GM21447 (cell line): ENCODE measurements around the gene PIK3R3.

Experiments used
- ATAC-seq: cut with Tn5 transposase; IDR thresholded peaks from one replicate; pipeline ENCODE4 v1.9.1; 2021; ENCODE audit not compliant: unreplicated experiment

PIK3R3 gene

DNA sequence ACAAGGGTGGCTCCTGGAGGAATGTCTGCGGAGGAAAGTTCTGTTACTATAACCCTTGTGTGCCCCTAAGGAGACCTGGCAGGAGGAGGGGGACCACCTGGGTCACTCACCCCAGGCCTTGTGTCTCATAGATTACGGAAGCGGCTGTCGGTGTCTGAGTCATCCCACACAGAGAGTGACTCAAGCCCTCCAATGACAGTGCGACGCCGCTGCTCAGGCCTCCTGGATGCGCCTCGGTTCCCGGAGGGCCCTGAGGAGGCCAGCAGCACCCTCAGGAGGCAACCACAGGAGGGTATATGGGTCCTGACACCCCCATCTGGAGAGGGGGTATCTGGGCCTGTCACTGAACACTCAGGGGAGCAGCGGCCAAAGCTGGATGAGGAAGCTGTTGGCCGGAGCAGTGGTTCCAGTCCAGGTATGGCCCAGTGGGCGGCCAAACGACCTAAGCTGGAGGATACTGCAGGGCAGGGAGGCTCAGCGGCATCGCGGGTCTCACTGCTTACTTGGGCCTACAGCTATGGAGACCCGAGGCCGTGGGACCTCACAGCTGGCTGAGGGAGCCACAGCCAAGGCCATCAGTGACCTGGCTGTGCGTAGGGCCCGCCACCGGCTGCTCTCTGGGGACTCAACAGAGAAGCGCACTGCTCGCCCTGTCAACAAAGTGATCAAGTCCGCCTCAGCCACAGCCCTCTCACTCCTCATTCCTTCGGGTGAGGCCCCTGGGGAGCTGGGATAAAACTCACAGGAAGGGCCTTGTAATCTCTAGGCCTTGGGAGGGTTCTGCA is 101.4 kb downstream of the PIK3R3 start:
- ATAC-seq, result no peak

DNA sequence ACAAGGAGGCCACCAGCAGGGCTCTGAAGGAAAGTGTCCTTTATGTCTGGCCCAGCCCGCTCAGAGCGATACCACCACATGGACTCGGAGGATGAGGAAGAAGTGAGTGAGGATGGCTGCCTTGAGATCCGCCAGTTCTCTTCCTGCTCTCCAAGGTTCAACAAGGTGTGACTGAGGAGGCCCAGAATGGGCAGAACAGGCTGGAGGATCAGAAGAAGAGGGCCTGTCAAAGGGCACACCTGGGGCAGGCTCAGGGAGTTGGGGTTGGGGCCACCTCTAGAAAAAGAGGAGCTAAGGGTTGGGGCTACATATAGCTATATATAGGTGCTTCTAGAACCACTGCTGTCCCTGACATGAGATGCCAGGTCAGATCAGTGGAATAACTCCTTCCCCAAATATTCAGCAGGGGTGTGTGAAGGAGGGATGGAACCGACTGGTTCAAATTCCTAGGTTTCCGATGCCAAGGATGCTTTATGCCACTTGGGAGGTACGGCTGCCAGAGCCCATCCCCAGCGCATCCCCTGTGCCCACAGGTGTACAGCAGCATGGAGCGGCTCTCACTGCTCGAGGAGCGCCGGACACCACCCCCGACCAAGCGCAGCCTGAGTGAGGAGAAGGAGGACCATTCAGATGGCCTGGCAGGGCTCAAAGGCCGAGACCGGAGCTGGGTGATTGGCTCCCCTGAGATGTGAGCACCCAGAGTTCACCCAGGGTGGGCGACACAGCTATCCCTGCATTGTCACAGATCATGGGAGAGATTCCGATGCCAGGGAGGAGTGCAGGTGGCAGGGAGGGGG is 102.2 kb downstream of the PIK3R3 start:
- ATAC-seq, result no peak

DNA sequence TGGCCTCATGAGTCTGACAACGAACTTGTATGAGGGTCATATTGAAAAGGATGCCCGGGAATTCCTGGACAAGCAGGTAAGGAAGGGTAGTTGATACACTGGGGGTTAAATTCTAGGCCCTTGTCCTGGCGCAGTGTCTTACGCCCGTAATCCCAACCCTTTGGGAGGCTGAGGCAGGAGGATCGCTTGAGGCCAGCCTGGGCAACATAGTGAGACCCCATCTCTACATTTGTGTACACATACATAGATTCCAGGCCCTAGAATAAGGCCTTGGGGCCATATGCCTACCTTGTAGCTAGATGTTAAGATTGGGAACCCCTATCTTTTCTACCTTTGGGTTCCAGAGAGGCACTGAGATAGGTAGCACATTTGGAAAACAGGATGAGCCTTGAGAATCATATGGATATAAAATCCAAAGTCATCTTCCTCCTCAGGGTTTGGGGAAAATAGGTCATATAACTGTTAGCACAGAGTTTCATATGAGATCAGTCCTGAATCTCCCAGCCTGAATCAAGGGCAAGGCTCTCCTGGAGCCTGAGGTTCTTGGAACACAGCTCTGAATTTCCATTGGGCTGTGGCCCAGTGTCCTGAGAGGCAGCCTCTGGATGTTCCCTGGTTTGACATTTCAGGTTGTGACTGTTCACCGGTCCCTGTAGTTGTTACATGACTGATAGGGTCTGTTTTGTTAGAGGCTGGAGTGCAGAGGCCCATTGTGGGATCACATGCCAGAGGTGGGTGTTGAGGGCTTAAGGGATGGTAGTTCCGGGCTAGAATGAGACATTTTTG is 104.4 kb downstream of the PIK3R3 start:
- ATAC-seq, result no peak

DNA sequence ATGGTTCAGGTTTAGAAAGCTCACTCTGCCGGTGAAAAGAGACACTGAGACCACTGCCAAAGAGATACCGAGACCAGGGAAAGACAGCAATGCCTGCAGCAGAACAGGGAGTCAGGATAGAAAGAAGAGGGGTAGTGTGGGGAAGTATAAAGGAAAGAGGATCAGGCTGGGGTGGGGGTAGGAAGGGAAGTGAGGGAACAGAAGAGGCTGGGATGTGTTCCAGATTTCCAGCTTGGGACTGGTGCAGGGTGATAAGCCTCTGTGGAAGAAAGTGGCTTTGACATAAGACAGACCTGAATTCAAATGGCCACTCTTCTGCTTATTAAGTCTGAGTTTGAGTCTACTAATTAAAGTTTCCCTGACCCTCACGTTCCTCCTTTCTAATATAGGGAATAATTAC is 105.9 kb downstream of the PIK3R3 start:
- ATAC-seq, result no peak

DNA sequence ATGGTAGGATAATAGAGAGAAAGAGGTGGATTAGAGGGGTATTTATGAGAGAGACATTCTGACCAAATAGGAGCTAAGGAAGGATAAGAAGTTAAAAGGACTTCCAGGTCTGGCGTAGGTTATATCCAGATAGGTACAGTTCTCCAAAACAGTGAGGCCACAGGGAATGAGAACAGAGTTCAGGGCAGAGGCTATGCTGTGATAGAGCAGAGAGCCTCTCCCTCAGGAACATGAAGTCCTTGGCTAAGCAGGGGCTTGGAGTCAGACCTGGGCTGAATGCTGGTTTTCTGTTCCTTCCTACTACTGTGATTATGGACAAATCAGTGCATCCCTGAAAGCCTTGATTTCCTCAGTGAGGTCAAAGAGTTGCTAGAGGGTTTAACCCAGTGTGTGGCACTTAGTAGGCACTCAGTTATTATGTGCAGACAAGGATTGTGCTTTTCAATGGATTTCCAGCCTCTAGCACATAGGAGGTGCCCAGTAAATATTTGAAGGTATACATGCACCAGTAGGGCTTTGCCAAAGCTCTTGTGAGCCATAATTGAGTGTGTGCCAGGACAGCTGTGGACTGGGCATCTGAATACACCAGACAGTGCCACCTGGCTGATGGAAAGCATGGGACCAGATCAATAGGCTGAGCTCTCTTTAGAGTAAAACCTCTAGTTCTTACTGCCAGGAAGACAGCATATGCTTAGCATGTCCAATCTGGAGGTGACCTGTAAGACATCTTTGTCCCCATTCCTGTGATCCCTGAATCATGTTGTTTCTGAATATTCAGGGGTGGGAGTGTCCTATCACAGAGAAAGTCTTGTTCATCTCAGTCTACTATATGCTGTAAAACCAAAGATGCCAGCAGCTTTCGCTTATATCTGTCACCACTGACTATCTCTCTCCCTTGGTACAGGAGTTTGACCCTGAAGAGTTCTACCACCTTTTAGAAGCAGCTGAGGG is 111.1 kb downstream of the PIK3R3 start:
- ATAC-seq, result no peak

DNA sequence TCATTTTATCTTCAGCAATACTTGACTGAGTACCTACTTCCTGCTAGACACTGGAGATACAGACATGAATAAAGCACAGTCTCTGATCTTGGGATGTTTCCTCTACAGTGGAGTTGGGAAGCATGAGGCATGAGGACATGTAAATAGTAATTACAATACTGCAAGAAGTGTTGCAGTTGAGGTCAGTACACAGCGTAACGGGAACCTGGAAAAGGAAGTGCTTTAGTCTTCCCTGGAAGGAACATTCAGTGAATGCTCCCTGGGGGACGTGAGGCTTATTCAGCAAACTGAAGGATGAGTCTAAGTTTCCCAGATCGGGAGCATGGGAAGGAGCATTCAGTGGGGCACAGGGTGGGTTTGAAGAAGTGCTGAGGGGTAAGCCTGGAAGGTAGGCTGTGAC is 112.4 kb downstream of the PIK3R3 start:
- no peak for ATAC-seq

DNA sequence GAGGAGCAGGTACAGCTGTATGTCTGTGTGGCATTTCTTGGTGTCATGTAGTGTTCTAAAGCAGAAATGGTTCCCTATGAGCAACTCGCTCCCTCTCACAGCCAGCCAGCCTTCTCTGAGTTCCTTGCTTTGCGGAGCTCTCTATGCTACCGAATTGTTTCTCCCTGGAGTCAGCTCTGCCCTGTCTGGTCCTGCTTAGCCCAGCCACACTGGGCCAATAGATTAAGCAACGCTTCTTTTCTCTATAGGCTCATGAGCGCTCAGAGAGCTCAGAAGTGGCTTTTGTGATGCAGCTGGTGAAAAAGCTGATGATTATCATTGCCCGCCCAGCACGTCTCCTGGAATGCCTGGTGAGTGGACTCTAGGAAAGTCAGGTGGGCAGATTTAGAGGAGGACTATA is 113.1 kb downstream of the PIK3R3 start:
- no peak for ATAC-seq

DNA sequence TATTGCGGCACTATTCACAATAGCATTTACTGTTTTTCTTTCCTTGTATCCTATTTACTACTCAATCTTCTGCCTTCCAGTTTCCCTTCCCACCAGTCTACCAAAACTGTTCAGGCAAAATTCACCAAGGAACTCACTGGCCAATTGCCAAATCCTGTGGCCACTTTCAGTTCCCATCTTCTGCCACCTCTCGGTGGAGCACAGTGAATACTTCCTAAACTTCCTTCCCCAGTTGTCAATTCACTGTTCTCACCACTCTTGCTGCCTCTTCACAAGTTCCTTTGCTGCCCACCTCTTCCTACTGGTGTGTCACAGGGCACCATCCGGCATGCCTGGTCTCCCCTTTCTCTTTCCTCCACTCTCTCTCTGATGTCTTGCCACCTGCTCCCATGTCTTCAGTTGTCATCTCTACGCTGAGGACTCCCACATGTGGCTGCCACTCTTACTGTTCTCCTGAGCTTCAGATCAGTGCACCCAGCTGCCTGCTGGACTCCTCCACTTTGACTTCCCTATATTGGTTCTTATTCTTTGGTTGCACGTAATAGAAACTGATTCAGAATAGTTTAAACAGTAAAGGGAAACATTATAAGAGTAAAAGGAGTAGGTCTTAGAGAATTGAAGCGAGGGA is 114.4 kb downstream of the PIK3R3 start:
- ATAC-seq, result no peak

DNA sequence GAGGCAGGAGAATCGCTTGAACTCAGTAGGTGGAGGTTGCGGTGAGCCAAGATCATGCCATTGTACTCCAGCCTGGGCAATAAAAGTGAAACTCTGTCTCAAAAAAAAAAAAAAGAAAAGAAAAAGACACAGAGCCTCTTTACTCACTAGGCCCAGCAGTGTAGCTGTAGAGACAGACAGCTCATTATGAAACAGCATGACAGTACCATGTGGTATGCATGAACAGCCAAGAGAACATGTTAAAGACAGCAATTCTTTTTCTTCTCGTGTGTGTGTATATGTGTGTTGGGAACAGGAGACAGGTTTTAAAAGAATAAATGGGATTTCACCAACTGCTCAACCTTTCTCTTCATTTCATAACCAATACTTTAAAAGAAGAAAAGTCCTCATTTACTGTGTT is 118.8 kb downstream of the PIK3R3 start:
- ATAC-seq, result no peak

DNA sequence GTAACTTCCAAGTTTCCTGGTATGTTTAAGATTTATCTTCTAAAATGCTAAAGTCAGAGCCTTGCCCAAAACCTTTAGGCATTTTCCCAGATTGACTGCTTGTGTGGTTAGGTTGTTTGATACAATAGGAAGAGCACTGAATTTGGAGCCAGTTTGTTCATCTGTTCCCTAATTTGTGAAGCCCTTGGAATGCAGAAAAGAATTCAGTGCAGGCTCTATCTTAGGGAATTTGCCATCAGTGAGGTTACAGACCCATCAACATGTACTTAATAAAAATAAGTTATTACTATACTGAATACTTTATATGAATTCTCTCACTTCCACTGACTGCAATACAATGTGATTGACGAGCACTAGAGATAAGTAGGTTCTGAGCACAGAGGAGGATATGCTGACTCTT is 120.2 kb downstream of the PIK3R3 start:
- no peak for ATAC-seq

DNA sequence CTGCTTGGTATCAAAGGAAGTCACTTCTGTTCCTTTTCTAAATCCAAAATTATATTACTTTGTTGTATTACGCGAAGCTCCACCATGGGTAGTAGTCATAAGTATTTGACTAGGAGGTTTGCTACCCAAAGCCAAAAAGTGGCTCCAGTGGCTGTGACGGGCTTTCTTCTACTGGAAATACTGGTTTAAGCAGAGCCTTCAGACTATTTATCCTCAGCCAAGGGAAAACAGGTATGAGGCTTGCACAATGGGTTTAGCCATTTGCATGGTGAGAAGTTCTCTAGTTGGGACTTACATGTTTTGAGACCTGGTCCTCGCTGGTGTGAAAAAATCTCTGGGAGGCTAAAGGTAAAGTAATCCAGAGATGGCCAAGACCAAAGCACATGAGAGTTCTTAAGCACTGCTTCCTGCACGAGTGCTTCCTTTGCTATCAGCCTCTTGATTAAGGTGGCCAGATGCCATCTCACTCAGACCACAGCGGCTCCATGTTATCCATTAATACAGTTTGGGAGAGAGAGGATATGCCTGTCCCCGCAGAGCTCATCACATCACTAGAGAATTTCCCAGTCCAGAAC is 121.2 kb downstream of the PIK3R3 start:
- no peak for ATAC-seq

DNA sequence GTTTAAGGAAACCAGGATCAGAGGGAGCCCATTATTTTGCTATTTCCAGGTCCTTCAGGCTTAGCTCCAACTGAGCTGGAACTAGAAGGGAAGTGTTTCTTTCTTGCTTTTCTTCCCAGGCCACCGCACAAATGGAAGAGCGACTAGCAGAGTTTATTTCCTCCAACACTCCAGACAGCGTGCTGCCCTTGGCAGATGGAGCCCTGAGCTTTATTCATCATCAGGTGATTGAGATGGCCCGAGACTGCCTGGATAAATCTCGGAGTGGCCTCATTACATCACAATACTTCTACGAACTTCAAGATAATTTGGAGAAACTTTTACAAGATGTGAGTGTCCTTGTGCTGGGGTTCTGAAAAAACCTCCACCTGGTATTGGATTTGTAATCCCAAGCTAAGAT is 121.8 kb downstream of the PIK3R3 start:
- no peak for ATAC-seq

DNA sequence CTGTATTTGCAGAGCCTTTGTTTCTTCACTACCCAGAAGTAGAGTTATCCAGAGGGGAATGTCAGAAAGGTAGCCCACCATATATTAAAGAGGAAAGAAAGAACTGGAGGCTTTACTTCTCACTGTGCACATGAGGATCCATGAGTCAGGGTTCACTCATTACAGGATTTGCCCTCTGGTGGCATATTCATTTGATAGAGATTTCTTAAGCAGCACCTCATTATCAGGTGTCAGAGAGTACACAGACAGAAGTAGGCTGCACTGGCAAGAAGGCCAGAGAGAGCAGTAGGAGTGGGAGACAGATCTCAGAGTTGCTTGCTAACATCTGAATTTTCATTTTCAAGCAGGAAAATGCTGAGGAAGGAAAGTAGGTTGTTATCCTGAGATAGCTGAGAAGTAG is 123.8 kb downstream of the PIK3R3 start:
- no peak for ATAC-seq

DNA sequence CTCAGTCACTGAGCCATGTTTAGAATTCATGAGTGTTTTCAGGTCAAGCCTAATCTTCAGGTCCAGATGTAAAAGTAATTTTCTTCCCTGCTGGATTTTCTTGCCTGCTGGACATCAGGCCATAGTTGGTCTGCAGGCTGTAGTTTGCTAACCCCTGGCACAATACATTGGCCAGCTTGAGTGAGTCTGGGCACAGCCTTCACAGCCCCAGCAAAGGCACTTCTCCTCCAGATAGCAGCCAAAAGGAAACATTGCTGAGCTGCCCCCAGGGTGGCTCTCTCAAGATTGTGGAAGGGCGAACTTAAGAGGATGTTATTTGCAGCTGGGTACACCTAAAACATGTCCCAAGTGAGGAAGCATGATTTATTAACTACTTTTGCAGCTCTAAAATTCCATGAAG is 126.8 kb downstream of the PIK3R3 start:
- ATAC-seq, result no peak

DNA sequence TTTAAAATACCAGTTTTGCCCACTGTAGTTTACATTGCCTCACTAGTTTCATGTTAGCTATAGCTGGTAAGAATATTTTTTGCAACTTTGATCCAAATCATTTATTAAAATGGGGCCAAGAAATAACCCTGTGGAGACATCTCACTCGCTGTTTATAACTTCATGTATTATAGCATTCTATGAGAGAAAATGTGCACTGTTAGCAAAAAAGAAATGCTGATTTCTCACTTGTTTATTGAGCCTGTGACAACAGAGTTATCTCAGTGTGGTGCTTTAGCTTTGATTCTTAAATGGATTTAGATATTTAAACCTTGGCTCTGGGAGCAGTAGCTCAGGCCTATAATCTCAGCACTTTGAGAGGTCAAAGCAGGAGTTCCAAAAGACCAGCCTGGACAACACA is 127.9 kb downstream of the PIK3R3 start:
- no peak for ATAC-seq

DNA sequence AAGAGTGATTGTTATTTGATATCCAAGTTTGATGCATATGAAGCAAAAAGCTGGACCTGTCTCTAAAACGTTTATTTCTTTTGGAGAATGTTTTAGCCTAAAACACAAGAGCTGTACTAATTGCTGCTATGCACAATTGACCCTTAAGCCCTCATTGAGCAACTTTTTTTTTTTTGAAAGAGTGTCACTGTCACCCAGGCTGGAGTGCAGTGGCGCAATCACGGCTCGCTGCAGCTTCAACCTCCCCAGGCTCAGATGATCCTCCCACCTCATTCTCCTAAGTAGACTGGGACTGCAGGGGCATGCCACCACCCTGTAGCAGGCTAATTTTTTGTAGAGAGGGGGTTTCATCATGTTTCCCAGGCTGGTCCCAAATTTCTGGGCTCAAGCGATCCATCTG is 129.1 kb downstream of the PIK3R3 start:
- no peak for ATAC-seq

DNA sequence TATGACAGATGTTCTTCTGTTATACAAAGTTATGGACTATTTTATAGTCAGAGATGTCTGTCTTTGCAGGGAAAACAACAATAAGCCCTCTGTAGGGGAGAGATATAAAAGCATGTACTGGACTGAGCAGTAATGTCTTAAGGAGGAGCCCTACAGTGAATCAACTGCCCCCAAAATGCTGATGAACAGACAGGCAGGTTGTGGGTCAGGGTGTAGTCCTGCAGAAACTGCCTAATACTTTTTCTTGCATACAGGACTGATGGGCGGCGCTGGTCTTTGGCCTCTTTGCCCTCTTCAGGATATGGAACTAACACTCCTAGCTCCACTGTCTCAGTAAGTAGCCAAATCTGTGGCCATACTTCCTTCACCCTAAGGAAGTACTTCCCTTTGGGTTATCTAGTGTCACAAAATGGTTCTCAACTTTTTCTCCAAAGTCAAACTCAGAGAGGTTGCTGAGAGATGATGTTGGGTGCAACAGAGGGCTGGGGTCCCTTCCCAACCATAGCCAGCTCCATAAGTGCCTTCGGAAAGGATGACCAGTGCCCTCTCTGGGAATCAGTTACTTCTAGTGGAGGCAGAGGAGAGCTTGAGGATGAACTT is 129.8 kb downstream of the PIK3R3 start:
- ATAC-seq, result no peak

DNA sequence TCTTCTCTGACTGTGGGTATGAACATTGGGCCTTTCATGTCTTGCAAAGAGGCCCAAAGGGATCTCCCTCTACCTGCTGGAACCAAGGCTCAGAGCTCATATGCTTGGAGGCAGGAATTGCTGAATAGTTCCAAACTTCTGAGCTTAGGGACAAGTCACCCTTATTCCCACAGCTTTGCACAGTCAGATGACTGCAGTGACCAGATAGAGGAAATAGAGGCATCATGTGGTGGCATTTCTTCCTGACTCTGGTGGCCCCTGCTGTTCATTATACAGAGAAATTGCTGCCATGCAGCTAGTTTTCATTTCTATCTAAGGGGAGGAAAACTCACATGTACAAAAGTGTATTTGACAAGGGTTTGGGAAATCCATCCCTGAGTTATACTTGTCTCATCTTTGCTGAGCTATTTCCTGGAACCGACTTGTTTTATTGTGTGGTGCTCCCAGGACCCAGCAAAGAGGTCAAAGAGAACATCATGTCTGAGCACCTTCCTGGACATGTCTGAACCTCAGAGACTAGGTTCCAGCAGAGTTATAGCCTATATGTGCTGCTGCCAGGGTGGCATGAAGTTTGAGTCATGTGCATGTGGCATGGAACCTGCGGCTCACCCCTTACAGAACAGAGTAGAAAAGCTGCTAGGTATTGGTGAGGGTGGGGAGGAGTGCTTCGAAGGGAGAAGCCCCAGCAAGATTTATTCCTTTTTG is 131.2 kb downstream of the PIK3R3 start:
- ATAC-seq, result no peak

DNA sequence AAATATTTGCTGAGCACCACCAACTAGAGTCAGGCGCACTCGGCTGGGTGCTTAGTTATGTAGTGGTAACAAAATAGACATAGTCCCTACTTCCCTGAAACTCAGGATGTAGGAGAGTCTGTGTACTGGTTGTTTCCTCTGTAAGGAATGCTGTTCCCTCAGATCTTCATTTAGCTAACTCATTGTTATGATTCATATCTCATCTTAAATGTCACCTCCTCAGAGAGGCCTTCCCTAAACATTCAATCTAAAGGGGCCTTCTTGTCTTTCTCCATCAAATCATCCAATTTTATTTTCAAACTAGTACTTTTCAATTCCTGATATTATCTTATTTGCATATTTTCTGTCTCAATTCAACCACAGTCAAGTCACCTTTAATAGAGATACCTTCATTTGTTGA is 132.9 kb downstream of the PIK3R3 start:
- ATAC-seq, result no peak
